Measurements from ENCODE around the gene NFYA.

- TF ChIP-seq E2F5 (CRISPR knock-in tag; IDR thresholded peaks at IDR 0.05) (no peak), ATF3 (CRISPR knock-in tag; conservative IDR thresholded peaks at IDR 0.05) (no peak), E2F4 (CRISPR knock-in tag; IDR thresholded peaks at IDR 0.05; ENCODE audit: borderline replicate concordance, low read depth) (no peak), OVOL2 (CRISPR knock-in tag; IDR thresholded peaks at IDR 0.05; ENCODE audit: borderline replicate concordance) (no peak)
These were observed 29.6 kb upstream of the NFYA start for GRCh38 chr6:41043151-41043550.

Data from WTC11 (cell line).